GM18870 (cell line): ENCODE results near the gene HS3ST4.

Source experiments
- ATAC-seq: cut with Tn5 transposase; IDR thresholded peaks from one replicate; pipeline ENCODE4 v1.9.1; 2021; ENCODE audit warnings: moderate library complexity; ENCODE audit not compliant: unreplicated experiment

HS3ST4 gene

GRCh38 chr16:25817876-25818275 lies 126.1 kb downstream of the HS3ST4 start:
- ATAC-seq = no peak

- no peak for ATAC-seq
Observed at GRCh38 chr16:25823891-25824290, 132.1 kb downstream of the HS3ST4 start.

DNA sequence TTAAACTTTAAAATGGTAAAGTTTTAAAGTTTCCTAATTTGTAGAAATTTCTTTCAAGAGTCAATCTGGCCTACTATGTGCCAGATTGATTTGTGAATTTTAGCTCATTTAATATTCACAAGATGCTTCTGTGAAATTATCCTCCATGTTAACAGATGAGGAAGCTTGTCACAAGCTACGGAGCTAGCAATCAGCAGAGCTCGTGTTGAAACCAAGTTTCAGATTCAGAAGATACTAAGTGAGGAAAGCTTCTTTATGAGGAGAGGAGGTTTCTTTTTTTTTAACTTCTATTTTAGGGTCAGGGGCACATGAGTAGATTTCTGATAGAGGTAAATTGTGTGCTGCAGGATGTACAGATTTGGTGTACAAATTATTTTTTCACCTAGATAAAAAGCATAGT lies 135.9 kb downstream of the HS3ST4 start:
- ATAC-seq = no peak

- no peak for ATAC-seq
Observed at GRCh38 chr16:25828510-25828909, 136.8 kb downstream of the HS3ST4 start.

- no peak for ATAC-seq
Observed at GRCh38 chr16:25832291-25832690, 140.5 kb downstream of the HS3ST4 start.

GRCh38 chr16:25834101-25834500 lies 142.3 kb downstream of the HS3ST4 start:
- no peak for ATAC-seq

- ATAC-seq = no peak
Observed at GRCh38 chr16:25835126-25835525, 143.4 kb downstream of the HS3ST4 start.

GRCh38 chr16:25838724-25839186 lies 147.0 kb downstream of the HS3ST4 start:
- no peak for ATAC-seq

GRCh38 chr16:25841761-25842160 lies 150.0 kb downstream of the HS3ST4 start:
- ATAC-seq = no peak

DNA sequence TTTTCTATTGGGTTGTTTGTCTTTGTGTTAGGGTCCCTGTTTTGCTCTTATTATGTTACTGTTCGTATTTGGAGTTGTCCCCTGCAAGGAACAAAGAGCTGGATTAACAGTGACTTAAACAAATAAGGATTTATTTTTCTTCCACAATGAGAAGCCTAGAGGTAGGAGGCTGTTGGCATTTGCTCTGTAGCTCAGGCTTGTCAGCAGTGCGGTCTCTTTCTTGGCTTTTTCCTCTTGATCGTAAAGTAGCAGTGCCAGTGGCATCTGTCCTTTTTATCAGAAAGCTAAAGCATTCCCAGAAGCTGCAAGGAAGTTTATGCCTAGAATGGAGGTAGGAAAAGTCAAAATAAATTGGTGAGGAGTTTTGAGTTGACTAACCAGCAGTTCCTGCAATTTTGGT lies 154.1 kb downstream of the HS3ST4 start:
- no peak for ATAC-seq

DNA sequence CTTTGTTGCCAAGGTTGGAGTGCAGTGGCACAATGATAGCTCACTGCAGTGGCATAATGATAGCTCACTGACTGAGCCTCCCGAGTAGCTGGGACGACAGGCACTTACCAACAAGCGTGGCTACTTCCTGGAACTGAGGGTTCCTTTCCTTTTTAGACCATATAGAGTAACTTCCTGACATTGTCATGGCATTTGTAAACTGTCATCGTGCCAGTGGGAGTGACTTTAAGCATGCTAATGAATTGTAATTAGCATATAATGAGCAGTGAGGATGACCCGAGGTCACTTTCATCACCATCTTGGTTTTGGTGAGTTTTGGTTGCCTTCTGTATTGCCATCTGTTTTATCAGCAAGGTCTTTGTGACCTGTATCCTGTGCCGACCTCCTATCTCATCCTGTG lies 162.4 kb downstream of the HS3ST4 start:
- no peak for ATAC-seq

GRCh38 chr16:25855063-25855462 lies 163.3 kb downstream of the HS3ST4 start:
- ATAC-seq = no peak

DNA sequence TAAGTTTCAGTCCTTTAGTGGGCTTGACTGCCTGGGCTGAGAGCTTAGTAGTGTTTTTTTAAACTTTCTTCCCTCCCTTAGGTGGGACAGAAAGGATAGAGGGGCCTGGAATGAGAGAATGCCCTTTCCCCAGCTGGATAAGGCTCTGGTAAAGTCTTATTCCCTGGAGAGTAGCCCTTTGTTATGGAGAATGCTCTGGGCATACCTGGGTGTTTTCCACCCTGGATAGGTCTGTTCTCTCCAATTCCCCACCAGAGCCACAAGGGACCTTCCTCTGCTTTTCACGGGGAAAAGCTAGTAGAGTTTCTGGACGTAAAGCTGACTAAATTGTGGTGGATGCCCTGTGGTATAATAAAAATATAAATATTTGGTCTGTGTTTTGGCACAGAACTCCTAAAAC lies 164.1 kb downstream of the HS3ST4 start:
- no peak for ATAC-seq

DNA sequence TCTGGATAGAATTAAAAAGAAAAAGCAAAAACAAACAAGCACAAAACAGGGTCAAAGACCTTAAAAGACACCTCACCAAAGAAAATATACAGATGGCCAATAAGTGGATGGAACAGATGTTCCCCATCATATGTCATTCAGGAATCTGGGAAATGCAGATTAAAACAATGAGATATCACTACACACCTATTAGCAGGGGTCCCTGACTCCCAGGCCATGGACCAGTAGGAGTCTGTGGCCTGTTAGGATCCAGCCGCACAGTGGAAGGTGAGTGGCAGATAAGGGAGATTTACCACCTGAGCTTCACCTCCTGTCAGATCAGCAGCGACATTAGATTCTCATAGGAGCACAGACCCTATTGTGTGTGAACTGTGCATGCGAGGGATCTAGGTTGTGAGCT lies 167.9 kb downstream of the HS3ST4 start:
- no peak for ATAC-seq

GRCh38 chr16:25867041-25867440 lies 175.3 kb downstream of the HS3ST4 start:
- no peak for ATAC-seq

GRCh38 chr16:25868106-25868505 lies 176.3 kb downstream of the HS3ST4 start:
- no peak for ATAC-seq

DNA sequence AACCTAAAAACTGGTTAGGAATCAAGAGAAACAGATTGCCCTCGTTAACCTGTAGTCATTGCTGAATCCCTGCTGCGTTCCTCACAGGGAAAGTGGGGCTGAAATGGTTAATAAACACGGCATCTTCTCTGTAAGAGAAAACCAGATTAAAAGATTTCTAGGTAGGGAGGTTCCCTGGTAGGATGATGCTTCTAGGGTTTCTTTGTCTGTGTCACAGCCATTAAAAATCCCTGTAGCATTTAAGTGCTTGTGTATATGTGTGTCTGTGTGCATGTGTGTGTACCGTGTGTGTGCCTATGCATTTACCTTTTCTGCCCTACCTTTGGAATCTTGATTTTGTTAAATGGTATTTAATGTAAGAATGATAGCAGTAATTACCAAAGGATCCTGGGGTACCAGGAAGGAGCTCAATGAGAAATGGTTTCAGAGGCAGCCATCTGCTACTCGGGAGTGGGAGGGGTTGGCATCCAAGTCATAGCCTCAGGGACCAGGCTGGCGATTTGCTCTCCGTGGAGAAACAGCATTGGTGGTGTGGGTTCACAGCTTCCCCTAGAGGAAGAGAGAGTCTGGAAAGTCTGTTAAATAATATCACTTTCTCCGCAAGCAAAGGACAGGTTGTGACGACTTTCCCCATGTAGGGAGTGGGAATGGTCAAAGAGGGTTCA lies 177.1 kb downstream of the HS3ST4 start:
- ATAC-seq = no peak

DNA sequence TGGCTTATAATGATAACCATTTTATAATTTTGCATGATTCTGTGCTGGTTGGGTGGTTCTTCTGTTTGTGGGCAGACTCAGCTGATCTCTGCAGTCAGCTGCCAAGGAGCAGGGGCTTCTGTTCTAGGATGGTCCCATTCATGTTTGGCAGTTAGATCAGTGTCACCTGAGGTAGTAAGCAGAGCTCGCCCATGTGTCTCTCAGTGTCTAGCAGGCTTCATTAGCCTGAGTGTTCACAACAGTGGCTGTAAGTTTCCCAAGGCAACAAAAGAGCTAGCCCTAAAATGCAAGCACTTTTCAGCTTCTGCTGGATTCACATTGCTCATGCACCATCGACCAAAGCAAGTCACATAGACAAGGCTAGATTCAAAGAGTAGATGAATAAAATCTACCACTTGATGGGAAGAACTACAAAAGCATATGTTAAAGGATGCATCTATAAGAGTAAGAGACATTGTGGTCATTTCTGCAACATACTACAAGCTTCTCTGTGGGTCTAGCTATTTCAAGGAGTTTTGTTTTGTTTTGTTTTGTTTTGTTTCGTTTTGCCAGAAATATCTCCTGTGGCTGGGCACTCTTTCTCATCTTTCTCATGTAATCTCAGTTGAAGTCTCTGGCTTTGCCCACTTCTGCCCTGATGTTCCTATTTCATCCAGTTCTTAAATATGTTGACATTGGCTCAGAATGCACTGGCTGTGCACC lies 180.8 kb downstream of the HS3ST4 start:
- ATAC-seq = no peak

GRCh38 chr16:25874196-25874595 lies 182.4 kb downstream of the HS3ST4 start:
- ATAC-seq = no peak

GRCh38 chr16:25875956-25876598 lies 184.3 kb downstream of the HS3ST4 start:
- no peak for ATAC-seq

- ATAC-seq = no peak
Observed at GRCh38 chr16:25877103-25877502, 185.3 kb downstream of the HS3ST4 start.

GRCh38 chr16:25886598-25886997 lies 194.8 kb downstream of the HS3ST4 start:
- ATAC-seq = no peak
